Esophagus squamous epithelium (tissue), 4 donors: ENCODE measurements around the gene ANAPC10.
"Not testable (repeated sequence)": the region's sequence is repeated elsewhere in the genome, so short reads cannot be mapped to it uniquely, and the experiment has no call there.

ENCODE experiments used
- POLR2A ChIP-seq, 4 donors: fragments of 450-650 bp; IDR thresholded peaks; one replicate each; pipeline ENCODE4 v1.6.1; 2017; ENCODE audit warnings: antibody characterized with exemption in 4 of 4, mild to moderate bottlenecking in 4 of 4, moderate library complexity in 3 of 4
- TF ChIP-seq, protein P1 (sequence below), 6 experiments: fragments of 450-650 bp in 4 of 6; fragments of 200-600 bp in 2 of 6; sonication (generic) in 2 of 6; IDR thresholded peaks; one replicate each; pipeline ENCODE4 v1.5.1; 2016 to 2019; ENCODE audit warnings: antibody characterized with exemption in 6 of 6, mild to moderate bottlenecking in 4 of 6, moderate library complexity in 4 of 6

DNA sequence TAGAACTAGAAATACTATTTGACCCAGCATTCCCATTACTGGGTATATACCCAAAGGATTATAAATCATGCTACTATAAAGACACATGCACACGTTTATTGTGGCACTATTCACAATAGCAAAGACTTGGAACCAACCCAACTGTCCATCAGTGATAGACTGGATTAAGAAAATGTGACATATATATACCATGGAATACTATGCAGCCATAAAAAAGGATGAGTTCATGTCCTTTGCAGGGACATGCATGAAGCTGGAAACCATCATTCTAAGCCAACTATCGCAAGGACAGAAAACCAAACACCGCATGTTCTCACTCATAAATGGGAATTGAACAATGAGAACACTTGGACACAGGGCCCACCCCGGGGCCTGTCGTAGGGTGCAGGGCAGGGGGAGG is 97.3 kb downstream of the ANAPC10 start:
- TF ChIP-seq, protein P1, sequence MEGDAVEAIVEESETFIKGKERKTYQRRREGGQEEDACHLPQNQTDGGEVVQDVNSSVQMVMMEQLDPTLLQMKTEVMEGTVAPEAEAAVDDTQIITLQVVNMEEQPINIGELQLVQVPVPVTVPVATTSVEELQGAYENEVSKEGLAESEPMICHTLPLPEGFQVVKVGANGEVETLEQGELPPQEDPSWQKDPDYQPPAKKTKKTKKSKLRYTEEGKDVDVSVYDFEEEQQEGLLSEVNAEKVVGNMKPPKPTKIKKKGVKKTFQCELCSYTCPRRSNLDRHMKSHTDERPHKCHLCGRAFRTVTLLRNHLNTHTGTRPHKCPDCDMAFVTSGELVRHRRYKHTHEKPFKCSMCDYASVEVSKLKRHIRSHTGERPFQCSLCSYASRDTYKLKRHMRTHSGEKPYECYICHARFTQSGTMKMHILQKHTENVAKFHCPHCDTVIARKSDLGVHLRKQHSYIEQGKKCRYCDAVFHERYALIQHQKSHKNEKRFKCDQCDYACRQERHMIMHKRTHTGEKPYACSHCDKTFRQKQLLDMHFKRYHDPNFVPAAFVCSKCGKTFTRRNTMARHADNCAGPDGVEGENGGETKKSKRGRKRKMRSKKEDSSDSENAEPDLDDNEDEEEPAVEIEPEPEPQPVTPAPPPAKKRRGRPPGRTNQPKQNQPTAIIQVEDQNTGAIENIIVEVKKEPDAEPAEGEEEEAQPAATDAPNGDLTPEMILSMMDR (IDR thresholded peaks at IDR 0.05), result not testable (repeated sequence)
- TF ChIP-seq POLR2A (IDR thresholded peaks at IDR 0.05), result not testable (repeated sequence)
